ENCODE data around the gene MLST8.

GRCh38 chr16:2226918-2227317, 21.7 kb downstream of the MLST8 start:
- TF ChIP-seq CTCF (IDR thresholded peaks at IDR 0.05; ENCODE audit: low read depth, low read length), result no peak
- no peak for TF ChIP-seq MYC (IDR thresholded peaks at IDR 0.05; ENCODE audit: low read depth, low read length)

All from NB4 (cell line).